GM12878 (cell line): ENCODE results near the gene CNOT3. TPM values are rescaled to one million over a fixed set of nuclear protein-coding genes. Genes with fewer than 3 reads are reported as not detected.

Experiments
- ATAC-seq: fragments of 200-7000 bp; cut with Tn5 transposase; 3 replicates; pipeline ENCODE4 v1.9.1; 2020; ENCODE audit warnings: mild to moderate bottlenecking, moderate library complexity
- BruUV-seq: library from RNA; stranded (reverse); fragments of 400-500 nt; replicated peaks from 2 replicates; lab custom pipeline; 2021; lab: Mats Ljungman, UMichigan
- CTCF ChIA-PET: fragments of 300-600 bp; sonication (Branson Sonifier 250); formaldehyde crosslinking; extraction: SDS; loops from one replicate; lab custom pipeline; 2021; ENCODE audit warnings: inconsistent platforms; lab: Yijun Ruan, JAX
- POLR2A ChIA-PET: fragments of 350-600 bp; formaldehyde crosslinking; extraction: SDS; loops from one replicate; lab custom pipeline; 2021; ENCODE audit warnings: inconsistent platforms; lab: Charles Lee
- RAD21 ChIA-PET: fragments of 300-600 bp; sonication (Branson Sonifier 250); formaldehyde crosslinking; loops from one replicate; lab custom pipeline; 2023; ENCODE audit warnings: antibody characterized with exemption; ENCODE audit not compliant: unreplicated experiment; lab: Charles Lee
- SMC1A ChIA-PET: fragments of 300-600 bp; sonication (Branson Sonifier 250); formaldehyde crosslinking; loops from one replicate; lab custom pipeline; 2023; ENCODE audit not compliant: unreplicated experiment, uncharacterized antibody; lab: Charles Lee
- DNase-seq: peaks from one replicate; pipeline ENCODE4 v3.0.0-alpha.2; 2011; ENCODE audit warnings: low read depth, low spot score
- FAIRE-seq: peaks from 3 replicates; lab custom pipeline; 2011; peaks lifted over from hg19 to GRCh38; lab: Jason Lieb, UNC
- H2AFZ ChIP-seq: 2 replicates; pipeline ENCODE4 v1.6.0; 2011; ENCODE audit warnings: low read depth, low read length, control low read depth; ENCODE audit not compliant: control insufficient read depth
- H3K27ac ChIP-seq: 2 replicates; pipeline ENCODE4 v1.5.1; 2011; ENCODE audit warnings: control low read depth; ENCODE audit not compliant: control insufficient read depth, insufficient read depth
- H3K27me3 ChIP-seq, 2 experiments: replicated peaks in 1 of 2; 2 replicates each; pipeline versions ENCODE4 v1.6.0 to v1.6.1; 2011; ENCODE audit warnings: low read length in 1 of 2; ENCODE audit not compliant: control insufficient read depth in 2 of 2, insufficient read depth in 2 of 2
- H3K36me3 ChIP-seq, 2 experiments: 2 replicates each; pipeline ENCODE4 v1.5.1; 2011; ENCODE audit warnings: low read length in 1 of 2; ENCODE audit not compliant: control insufficient read depth in 2 of 2, insufficient read depth in 2 of 2
- H3K4me1 ChIP-seq: 2 replicates; pipeline ENCODE4 v1.6.1; 2011; ENCODE audit warnings: mild to moderate bottlenecking, low read length, moderate library complexity, mixed read lengths; ENCODE audit not compliant: control insufficient read depth, insufficient read depth
- H3K4me2 ChIP-seq: 2 replicates; pipeline ENCODE4 v1.6.0; 2011; ENCODE audit warnings: control low read depth; ENCODE audit not compliant: control insufficient read depth, insufficient read depth
- H3K4me3 ChIP-seq: fragments of 200-600 bp; sonication (generic); 2 replicates; pipeline ENCODE4 v1.5.1; 2016
- H3K79me2 ChIP-seq: 2 replicates; pipeline ENCODE4 v1.6.0; 2011; ENCODE audit warnings: low read length; ENCODE audit not compliant: control insufficient read depth, insufficient read depth
- H3K9ac ChIP-seq: 2 replicates; pipeline ENCODE4 v1.8.0; 2011; ENCODE audit warnings: low read length, control low read depth, mixed read lengths; ENCODE audit not compliant: control insufficient read depth, insufficient read depth
- H3K9me3 ChIP-seq: replicated peaks from 3 replicates; pipeline ENCODE4 v1.5.1; 2011; ENCODE audit warnings: mild to moderate bottlenecking, low read length; ENCODE audit not compliant: control insufficient read depth, insufficient read depth
- H4K20me1 ChIP-seq: 2 replicates; pipeline ENCODE4 v1.6.0; 2011; ENCODE audit not compliant: control insufficient read depth, insufficient read depth
- ATF7 ChIP-seq: fragments of 450-650 bp; IDR thresholded peaks from 2 replicates; pipeline ENCODE4 v1.6.1; 2016; ENCODE audit warnings: low read depth, mild to moderate bottlenecking
- CBX3 ChIP-seq: fragments of 200-600 bp; sonication (generic); IDR thresholded peaks from 2 replicates; pipeline ENCODE4 v1.6.1; 2016; ENCODE audit warnings: low read depth, borderline replicate concordance
- CHD4 ChIP-seq: fragments of 200-600 bp; sonication (generic); IDR thresholded peaks from 2 replicates; pipeline ENCODE4 v1.6.1; 2016; ENCODE audit warnings: mild to moderate bottlenecking
- IRF3 ChIP-seq: fragments of 450-650 bp; IDR thresholded peaks from 2 replicates; pipeline ENCODE4 v1.6.1; 2014; ENCODE audit warnings: mild to moderate bottlenecking
- POLR2AphosphoS5 ChIP-seq: IDR thresholded peaks from 2 replicates; pipeline ENCODE4 v1.6.1; 2011; ENCODE audit warnings: mild to moderate bottlenecking, low read length, inconsistent platforms
- SMAD1 ChIP-seq: fragments of 450-650 bp; IDR thresholded peaks from 2 replicates; pipeline ENCODE4 v1.6.1; 2018; ENCODE audit warnings: mild to moderate bottlenecking, low read depth; ENCODE audit not compliant: partially characterized antibody
- SUZ12 ChIP-seq: fragments of 200-600 bp; sonication (generic); IDR thresholded peaks from one replicate; pipeline ENCODE4 v1.6.1; 2018; ENCODE audit warnings: antibody characterized with exemption, mild to moderate bottlenecking; ENCODE audit not compliant: unreplicated experiment
- USF1 ChIP-seq: IDR thresholded peaks from 2 replicates; pipeline ENCODE4 v1.6.1; 2011; ENCODE audit warnings: borderline replicate concordance, low read depth, mild to moderate bottlenecking, moderate library complexity, mixed read lengths, low read length; ENCODE audit not compliant: insufficient read depth; ENCODE audit errors: extremely low read length
- ZNF274 ChIP-seq: IDR thresholded peaks from one replicate; pipeline ENCODE4 v1.8.0; 2011; ENCODE audit not compliant: insufficient read length, insufficient read depth
- WGBS: methylation state at CpG from one replicate; pipeline ENCODE4 v1.1.6; 2016; ENCODE audit warnings: low lambda C conversion rate; ENCODE audit not compliant: insufficient replicate concordance, insufficient coverage; ENCODE audit errors: missing lambda C conversion rate; 5-methylcytosine and 5-hydroxymethylcytosine counted together
- in situ Hi-C: fragments of 300-500 bp; cut with MboI; formaldehyde crosslinking; loops from 9 replicates; pipeline ENCODE4 v1.14.3; 2018; ENCODE audit warnings: mixed read lengths
- intact Hi-C: fragments of 100-400 bp; cut with micrococcal nuclease; formaldehyde crosslinking; loops from one replicate; pipeline ENCODE4 v1.14.2; 2022; ENCODE audit not compliant: unreplicated experiment
- polyA plus RNA-seq, 11 experiments: library from polyadenylated mRNA; depleted of rRNA in 4 of 11; unstranded in 6 of 11; stranded (reverse) in 5 of 11; fragments of >200 nt; fragmentation: Nextera tagmentation in 4 of 11; fragmentation: Illumina TruSeq in 1 of 11; extraction: Ambion mirVana in 4 of 11; extraction: Trizol in 1 of 11; gene quantifications; 1 replicate in 1 of 11; 2 replicates in 10 of 11; pipeline versions ENCODE4 v1.2.1 to v1.2.3, GENCODE V29; 2011 to 2016; ENCODE audit warnings: inconsistent platforms in 2 of 11, missing spikeins in 2 of 11, low read depth in 1 of 11
- total RNA-seq, 4 experiments: library from RNA; depleted of rRNA in 3 of 4; stranded (reverse); fragments of >200 nt in 3 of 4; fragmentation: Illumina TruSeq in 1 of 4; extraction: Trizol in 1 of 4; gene quantifications; 2 replicates each; pipeline versions ENCODE4 v1.2.1 to v1.2.3, GENCODE V29; 2013 to 2021

The CNOT3 gene
- total and polyA plus RNA-seq, 10 of the 15 experiments (the other 5 are each of a cell fraction or from before 2014, with no cell fraction given), result 0.14 to 45.1 (median 14.0) TPM

GRCh38 chr19:54129617-54129996, 8.0 kb upstream of the CNOT3 start:
- no peak overlapping the region for H2AFZ ChIP-seq
- no peak for TF ChIP-seq SMAD1
- TF ChIP-seq CHD4, result no peak
- TF ChIP-seq CBX3, result no peak
- H3K9me3 ChIP-seq, result peaks cover 2% of the 10 kb centered on the region; the same call in 2 of the 3 replicates
- H3K4me1 ChIP-seq, result no peaks in the 10 kb centered on the region
- ChIA-PET RAD21 (no interaction called here), POLR2A (no interaction called here), CTCF (no interaction called here), SMC1A (no interaction called here)
- H3K4me2 ChIP-seq, result no peak overlapping the region
- H3K27me3 ChIP-seq, result no peaks in the 10 kb centered on the region
- no peaks in the 10 kb centered on the region for H3K79me2 ChIP-seq
- H4K20me1 ChIP-seq, result no peaks in the 10 kb centered on the region
- no peak for ATAC-seq
- H3K4me3 ChIP-seq, result no peak overlapping the region
- no TSS peak for BruUV-seq
- intact Hi-C loops, result no loop called here
- H3K36me3 ChIP-seq, result peaks cover 0 to 17% of the 10 kb centered on the region in 2 experiments; a peak in 3 of 4 replicates
- DNase-seq, result no peak
- in situ Hi-C loops, result loop anchor here (25.0 kb wide), 1 partner anchor 1533 kb away; the partner anchor contains the start of gene U2AF2
- H3K9ac ChIP-seq, result no peak overlapping the region
- no peak for FAIRE-seq
- WGBS, result 98% methylated on average over 20 of the region's 20 CpGs
- no peak overlapping the region for H3K27ac ChIP-seq

GRCh38 chr19:54133312-54133956, 4.1 kb upstream of the CNOT3 start:
- no peak for DNase-seq
- Histone ChIP-seq H3K4me3 (no peak overlapping the region), H2AFZ (no peak overlapping the region), H3K4me2 (no peak overlapping the region), H4K20me1 (no peaks in the 10 kb centered on the region), H3K4me1 (peaks cover 8% of the 10 kb centered on the region), H3K9me3 (peaks cover 2% of the 10 kb centered on the region; the same call in 2 of the 3 replicates), H3K9ac (no peak overlapping the region), H3K27ac (no peak overlapping the region), H3K79me2 (peaks cover 9% of the 10 kb centered on the region), H3K36me3 (peaks cover 0 to 8% of the 10 kb centered on the region in 2 experiments; a peak in 3 of 4 replicates), H3K27me3 (no peaks in the 10 kb centered on the region)
- POLR2A ChIA-PET, result no interaction called here
- RAD21 ChIA-PET, result no interaction called here
- WGBS, result 89% methylated on average over 10 of the region's 10 CpGs
- SMC1A ChIA-PET, result no interaction called here
- BruUV-seq, result no TSS peak
- in situ Hi-C loops, result loop anchor here (25.0 kb wide), 1 partner anchor 1529 kb away; the partner anchor contains the start of gene U2AF2
- FAIRE-seq, result no peak
- CTCF ChIA-PET, result no interaction called here
- intact Hi-C loops, result no loop called here
- no peak for ATAC-seq
- TF ChIP-seq USF1 (no peak), ZNF274 (no peak), CBX3 (no peak), ATF7 (no peak), SUZ12 (no peak), POLR2AphosphoS5 (peak; percentile 69), IRF3 (no peak)
- TF ChIP-seq, all 136 proteins: peak for 1
